NCI-H128 (cell line): Measurements from ENCODE around the gene CBY2.
"Not testable (repeated sequence)": the region's sequence is repeated elsewhere in the genome, so short reads cannot be mapped to it uniquely, and the experiment has no call there.

Experiments
- DNase-seq: peaks from one replicate; lab custom pipeline; 2025; ENCODE audit not compliant: unreplicated experiment; lab: John Stamatoyannopoulos, UW

The CBY2 gene

DNA sequence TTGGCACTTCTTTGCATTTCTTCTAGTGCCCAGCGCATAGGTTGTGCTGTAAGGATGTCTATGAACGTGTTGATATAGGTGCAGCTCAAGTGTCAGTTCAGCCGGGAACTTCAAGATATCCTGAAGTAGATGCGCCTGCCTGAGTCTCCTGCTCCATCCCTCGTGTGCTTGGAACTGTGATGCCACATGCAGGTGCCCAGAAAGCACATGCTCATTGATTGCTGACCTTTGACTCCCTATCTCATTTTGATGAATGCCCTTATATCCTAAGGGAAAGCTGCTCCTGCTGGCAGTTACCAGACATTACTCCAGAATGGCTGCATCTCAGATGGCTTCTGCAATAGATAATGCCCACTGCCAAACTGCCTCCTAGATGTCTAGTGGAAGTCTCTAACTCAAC is 40.9 kb downstream of the CBY2 start:
- DNase-seq: no peak

DNA sequence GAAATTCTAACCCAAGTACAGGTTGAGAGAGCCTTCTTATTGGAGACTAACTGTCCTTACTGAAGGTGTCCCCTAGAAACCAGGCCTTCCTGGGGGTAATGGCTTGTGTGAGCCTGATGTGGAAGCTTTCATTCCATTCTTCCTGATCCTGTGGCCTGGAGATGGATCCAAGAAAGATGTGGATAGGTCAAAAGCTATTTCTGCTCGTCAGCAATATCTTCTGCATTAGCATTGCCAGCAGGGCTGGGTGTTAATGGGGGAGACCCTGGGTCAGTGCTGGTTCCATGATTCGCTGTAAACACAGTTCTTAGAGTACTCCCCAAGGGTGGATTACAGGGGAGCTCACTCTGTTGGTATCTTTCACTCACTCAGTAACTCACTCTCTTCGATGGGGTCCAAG is 42.9 kb downstream of the CBY2 start:
- no peak for DNase-seq

GRCh38 chr13:45747071-45747470 is 45.0 kb downstream of the CBY2 start:
- no peak for DNase-seq

DNA sequence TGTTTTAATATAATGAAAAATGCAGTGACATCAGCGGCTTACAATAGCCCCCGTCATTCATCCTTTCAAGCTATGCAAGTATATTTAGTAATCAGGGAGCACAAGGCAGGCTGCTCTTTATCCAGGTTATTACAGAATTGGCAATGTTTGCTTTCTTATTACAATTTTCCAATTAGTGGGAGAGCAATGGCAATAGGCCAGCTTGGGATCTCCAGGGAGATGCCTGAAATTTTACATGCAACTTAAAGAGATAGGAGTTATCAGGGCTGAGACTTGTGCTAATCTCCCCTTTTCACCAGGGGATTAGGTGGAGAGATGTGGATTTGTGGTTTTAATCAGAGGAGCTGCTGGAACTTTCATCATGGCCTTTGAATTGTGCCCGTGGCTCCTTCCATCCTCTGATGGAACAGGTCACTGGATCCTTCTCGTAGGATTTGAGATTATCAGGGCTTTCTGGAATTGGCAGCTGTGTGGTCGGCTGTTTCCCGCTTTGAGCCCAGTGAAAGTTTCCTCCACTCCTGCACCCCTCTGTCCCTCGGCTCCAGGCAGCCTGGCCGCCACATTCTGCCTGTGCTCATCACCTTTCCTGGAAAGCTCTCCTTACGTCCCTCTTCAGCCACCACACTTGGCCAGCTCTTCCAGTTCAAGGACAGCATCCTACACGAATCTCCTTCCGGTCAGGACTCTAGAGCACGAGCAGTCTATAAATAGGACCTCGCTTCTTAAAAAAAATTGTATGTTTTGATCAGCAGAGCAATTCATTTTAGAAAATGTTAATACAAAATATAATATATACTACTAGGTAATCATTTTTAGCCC is 47.0 kb downstream of the CBY2 start:
- DNase-seq: no peak

DNA sequence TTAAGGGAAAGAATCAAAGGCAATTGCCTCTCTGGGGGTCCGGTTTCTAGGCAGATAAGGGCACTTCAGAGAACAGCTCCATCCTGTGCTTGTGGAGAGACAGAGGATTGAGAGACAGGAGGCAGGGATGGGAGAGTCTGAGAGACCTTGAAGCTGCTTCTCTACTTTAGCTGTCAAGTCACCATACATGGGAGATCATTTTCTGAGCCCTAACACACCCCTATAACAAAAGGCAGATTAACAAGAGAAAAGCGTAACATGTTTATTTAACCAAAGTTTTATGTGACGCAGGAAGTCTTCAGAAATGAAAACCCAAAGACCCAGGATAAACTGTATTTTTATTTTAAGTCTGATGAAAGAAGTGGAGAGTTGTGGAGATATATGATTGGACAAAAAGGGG is 48.4 kb downstream of the CBY2 start:
- no peak for DNase-seq

GRCh38 chr13:45751885-45752284 is 49.8 kb downstream of the CBY2 start:
- DNase-seq: no peak

DNA sequence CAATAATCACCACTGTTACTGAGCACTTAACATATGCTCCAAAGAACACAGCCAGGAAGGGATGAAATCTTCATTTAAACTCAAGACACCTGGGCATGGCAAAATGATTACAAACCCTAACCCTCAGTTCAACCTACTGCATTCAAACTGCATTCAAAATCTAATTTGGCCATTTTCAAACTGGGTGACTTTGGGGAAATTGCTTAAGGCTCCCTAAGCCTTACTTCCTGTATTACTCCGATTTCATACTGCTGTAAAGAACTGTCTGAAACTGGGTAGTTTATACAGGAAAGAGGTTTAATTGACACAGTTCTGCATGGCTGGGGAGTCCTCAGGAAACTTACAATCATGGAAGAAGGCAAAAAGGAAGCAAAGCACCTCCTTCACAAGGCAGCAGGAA is 50.4 kb downstream of the CBY2 start:
- no peak for DNase-seq

- not testable (repeated sequence) for DNase-seq
Measured at GRCh38 chr13:45756498-45756897, 54.4 kb downstream of the CBY2 start.

- not testable (repeated sequence) for DNase-seq
Measured at GRCh38 chr13:45757589-45757988, 55.5 kb downstream of the CBY2 start.

DNA sequence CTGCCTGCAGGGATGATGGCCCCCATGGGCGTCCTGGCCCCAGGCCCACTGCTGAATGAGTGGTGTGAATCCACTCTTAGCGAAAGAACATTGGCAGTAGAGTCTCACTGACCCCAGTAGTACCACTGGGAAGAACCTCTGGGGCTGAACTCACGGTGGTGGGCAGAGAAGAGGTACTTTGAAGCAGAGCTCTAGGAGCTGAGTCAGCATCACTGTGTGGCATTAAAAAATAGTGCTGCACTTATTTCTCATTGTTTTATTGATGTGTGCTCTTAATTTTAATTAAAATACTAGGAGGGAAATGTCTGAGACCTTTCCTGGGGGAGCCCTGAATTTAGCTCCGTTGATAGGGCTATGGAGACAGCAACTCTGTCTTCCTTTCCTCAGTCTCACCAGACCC is 61.3 kb downstream of the CBY2 start:
- no peak for DNase-seq
